BJ (cell line): Measurements from ENCODE around the gene KRT34. TPM values are rescaled to one million over a fixed set of nuclear protein-coding genes. Genes with fewer than 3 reads are reported as not detected.

Experiments
- CTCF ChIA-PET: fragments of 350-600 bp; formaldehyde crosslinking; extraction: SDS; loops from one replicate; lab custom pipeline; 2021; ENCODE audit warnings: antibody characterized with exemption, inconsistent platforms; lab: Yijun Ruan, JAX
- POLR2A ChIA-PET: fragments of 300-600 bp; sonication (Branson Sonifier 250); formaldehyde crosslinking; extraction: SDS; loops from one replicate; lab custom pipeline; 2021; ENCODE audit warnings: antibody characterized with exemption; lab: Charles Lee
- DNase-seq: peaks from one replicate; pipeline ENCODE4 v3.0.0-alpha.2; 2011; ENCODE audit warnings: low read depth
- H3K27me3 ChIP-seq: 2 replicates; pipeline ENCODE4 v1.6.0; 2011; ENCODE audit warnings: low read length; ENCODE audit not compliant: control insufficient read depth, insufficient read depth
- H3K36me3 ChIP-seq: 2 replicates; pipeline ENCODE4 v1.5.1; 2011; ENCODE audit warnings: low read length; ENCODE audit not compliant: control insufficient read depth, insufficient read depth
- H3K4me3 ChIP-seq: 2 replicates; pipeline ENCODE4 v1.5.1; 2011; ENCODE audit warnings: low read depth, mild to moderate bottlenecking, control low read depth, low read length
- polyA plus RNA-seq: library from polyadenylated mRNA; depleted of rRNA; stranded (reverse); fragments of >200 nt; gene quantifications from 2 replicates; pipeline ENCODE4 v1.2.3, GENCODE V29; 2011
- TF ChIP-seq, protein P1 (sequence below): IDR thresholded peaks from 2 replicates; pipeline ENCODE4 v1.5.1; 2011; ENCODE audit warnings: low read depth, mild to moderate bottlenecking, control low read depth, inconsistent platforms, low read length, moderate library complexity; ENCODE audit not compliant: insufficient read depth

KRT34 gene
- polyA plus RNA-seq, 1 experiment = 156 TPM

DNA sequence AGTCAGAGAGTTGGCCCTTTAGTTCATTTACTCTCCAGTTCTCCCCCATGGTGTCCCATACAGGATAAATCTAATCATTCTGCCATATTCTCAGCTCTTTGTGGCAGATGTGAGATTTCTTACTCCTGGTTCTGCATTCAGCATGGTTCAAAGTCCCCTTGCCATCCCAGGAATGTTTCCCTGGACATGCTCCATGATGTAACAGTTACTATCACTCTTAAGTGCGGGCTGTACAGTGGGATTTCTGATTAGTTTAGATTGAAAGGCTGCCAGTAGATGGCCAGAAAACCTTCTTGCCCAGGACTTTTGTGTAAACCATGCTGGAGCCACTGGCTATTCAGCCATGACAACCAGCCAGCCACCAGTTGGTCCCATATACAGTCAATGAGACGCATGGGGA, 31.9 kb upstream of the KRT34 start:
- Histone ChIP-seq H3K4me3 (no peak overlapping the region), H3K27me3 (no peaks in the 10 kb centered on the region), H3K36me3 (no peaks in the 10 kb centered on the region)
- TF ChIP-seq, protein P1, sequence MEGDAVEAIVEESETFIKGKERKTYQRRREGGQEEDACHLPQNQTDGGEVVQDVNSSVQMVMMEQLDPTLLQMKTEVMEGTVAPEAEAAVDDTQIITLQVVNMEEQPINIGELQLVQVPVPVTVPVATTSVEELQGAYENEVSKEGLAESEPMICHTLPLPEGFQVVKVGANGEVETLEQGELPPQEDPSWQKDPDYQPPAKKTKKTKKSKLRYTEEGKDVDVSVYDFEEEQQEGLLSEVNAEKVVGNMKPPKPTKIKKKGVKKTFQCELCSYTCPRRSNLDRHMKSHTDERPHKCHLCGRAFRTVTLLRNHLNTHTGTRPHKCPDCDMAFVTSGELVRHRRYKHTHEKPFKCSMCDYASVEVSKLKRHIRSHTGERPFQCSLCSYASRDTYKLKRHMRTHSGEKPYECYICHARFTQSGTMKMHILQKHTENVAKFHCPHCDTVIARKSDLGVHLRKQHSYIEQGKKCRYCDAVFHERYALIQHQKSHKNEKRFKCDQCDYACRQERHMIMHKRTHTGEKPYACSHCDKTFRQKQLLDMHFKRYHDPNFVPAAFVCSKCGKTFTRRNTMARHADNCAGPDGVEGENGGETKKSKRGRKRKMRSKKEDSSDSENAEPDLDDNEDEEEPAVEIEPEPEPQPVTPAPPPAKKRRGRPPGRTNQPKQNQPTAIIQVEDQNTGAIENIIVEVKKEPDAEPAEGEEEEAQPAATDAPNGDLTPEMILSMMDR = no peak
- ChIA-PET POLR2A (no interaction called here), CTCF (interaction anchor here (0.7 kb wide), 1 partner anchor 250 kb away, joined by 3 read pairs; no protein-coding TSS in a partner anchor)
- DNase-seq = no peak

DNA sequence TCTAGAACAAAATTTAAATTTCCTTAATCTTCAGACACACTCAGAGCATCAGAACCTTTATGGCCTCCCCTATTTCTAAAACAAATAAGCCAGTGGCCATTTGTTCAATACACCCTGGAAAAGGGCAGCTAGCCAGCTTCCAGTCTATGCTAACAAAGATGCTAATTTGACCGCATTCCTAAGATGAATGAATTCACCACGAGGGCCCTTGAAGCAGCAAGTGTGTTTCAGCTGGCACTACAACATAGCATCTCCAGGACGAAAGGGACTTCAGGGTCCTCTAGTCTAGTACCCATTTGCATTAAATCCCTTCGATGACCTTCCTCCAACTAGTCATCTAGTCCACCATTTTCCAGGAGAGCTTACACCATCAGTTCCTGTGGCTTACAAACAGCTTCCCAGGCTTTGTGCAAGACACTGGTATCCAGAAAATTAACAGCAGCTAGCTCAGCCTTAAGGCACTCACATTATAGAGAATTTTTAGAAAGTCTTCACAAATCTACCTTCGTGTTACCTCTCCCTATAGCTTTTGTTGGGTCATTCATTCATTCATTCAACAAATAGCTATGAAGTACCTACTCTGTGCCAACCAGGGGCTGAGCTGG, 31.3 kb upstream of the KRT34 start:
- POLR2A ChIA-PET = no interaction called here
- DNase-seq = no peak
- H3K36me3 ChIP-seq = no peaks in the 10 kb centered on the region
- TF ChIP-seq, protein P1 = no peak
- no peak overlapping the region for H3K4me3 ChIP-seq
- CTCF ChIA-PET = interaction anchor here (0.7 kb wide), 1 partner anchor 251 kb away, joined by 3 read pairs; no protein-coding TSS in a partner anchor
- no peaks in the 10 kb centered on the region for H3K27me3 ChIP-seq

DNA sequence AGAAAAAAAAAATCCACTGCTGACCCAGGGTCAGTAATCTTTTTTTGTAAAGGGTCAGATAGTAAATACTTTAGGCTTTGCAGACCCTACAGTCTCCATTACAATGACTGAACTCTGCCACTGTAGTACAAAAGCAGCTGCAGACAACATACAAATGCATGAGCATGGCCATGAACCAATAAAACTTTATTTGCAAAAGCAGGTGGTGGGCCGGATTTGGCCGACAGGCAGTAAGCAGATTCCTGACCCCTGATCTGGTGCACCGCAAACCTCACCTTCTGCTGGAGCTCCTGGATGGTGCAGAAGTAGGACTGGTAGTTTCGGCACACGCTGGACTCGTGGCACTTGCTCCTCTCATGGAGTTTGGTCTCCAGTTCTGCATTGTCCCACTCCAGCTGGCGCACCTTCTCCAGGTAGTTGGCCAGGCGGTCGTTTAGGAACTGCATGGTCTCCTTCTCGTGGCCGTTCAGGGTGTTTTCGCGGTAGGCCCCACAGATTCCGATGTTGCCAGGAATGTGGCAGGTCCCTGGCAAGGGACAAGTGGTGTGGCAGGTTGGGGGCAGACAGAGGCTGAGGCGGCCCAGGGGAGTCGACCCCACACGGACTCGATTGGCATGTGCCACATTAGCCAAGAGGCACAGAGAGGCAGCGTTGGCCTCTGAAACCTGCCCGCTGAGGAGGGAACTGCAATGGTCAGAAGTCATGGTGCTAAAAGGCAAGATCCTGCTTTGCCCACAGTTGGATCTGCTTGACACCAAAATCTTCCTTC, 29.1 kb upstream of the KRT34 start:
- Histone ChIP-seq H3K36me3 (no peaks in the 10 kb centered on the region), H3K27me3 (no peaks in the 10 kb centered on the region), H3K4me3 (no peak overlapping the region)
- TF ChIP-seq, protein P1 = no peak
- ChIA-PET POLR2A (no interaction called here), CTCF (interaction anchor here (1.5 kb wide), 1 partner anchor 138 kb away, joined by 4 read pairs; no protein-coding TSS in a partner anchor)
- no peak for DNase-seq

DNA sequence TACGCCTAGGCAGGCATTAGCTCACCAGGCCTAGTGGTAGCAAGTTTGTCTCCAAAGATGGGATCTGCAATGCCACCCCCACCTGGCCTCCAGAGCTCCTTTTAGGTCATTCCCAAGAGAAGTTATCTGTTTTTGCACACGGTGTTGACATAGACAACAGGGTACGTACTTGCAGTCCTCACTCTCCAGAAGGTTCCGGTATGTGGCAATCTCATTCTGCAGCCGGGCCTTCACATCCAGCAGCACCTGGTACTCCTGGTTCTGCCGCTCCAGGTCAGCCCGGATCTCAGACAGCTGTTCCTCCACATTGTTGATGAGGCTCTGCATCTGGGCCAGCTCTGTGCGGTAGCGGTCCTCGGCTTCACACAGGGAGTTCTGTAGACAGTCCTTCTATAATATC, 25.1 kb upstream of the KRT34 start:
- no peak overlapping the region for H3K4me3 ChIP-seq
- POLR2A ChIA-PET = no interaction called here
- no peaks in the 10 kb centered on the region for H3K36me3 ChIP-seq
- DNase-seq = no peak
- H3K27me3 ChIP-seq = no peaks in the 10 kb centered on the region
- TF ChIP-seq, protein P1 = no peak
- CTCF ChIA-PET = interaction anchor here (1.1 to 6.6 kb wide), 5 partner anchors 10 to 256 kb away, joined by 3 to 36 read pairs (median 19); no protein-coding TSS in a partner anchor

DNA sequence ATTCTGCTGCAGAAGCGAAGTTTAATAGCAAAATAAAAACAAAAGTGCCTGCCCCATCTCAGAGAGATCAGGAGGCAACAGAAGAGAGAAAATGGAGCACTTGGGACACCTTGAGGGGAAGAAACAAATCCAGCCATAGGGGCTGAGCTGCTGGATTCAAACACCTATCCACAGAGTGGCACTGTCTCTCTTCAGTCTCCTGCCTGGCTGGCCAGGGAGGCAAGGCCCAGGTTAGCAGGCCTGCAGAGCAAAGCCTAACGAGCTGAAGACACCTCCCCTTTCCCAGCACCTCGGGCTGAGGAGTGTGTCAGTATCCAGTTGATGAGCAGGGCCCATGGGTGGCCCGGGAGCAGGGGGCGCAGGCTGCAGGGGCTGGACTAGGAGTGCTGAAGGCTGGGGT, 24.1 kb upstream of the KRT34 start:
- Histone ChIP-seq H3K27me3 (no peaks in the 10 kb centered on the region), H3K4me3 (no peak overlapping the region), H3K36me3 (no peaks in the 10 kb centered on the region)
- no peak for DNase-seq
- TF ChIP-seq, protein P1 = 0 out of 2 replicates have a peak, but pooled peaks have one; percentile 5
- CTCF ChIA-PET = interaction anchor here (0.9 to 6.6 kb wide), 6 partner anchors 11 to 257 kb away, joined by 3 to 36 read pairs (median 24); no protein-coding TSS in a partner anchor
- POLR2A ChIA-PET = no interaction called here
